WTC11 (cell line): ENCODE data around the gene LEFTY1.

Source experiments
- ATF1 ChIP-seq: sonication (generic); formaldehyde crosslinking; IDR thresholded peaks from 2 replicates; pipeline ENCODE4 v1.8.1; 2023; ENCODE audit warnings: mild to moderate bottlenecking, moderate library complexity, missing genetic modification reagents
- CREM ChIP-seq: sonication (generic); formaldehyde crosslinking; IDR thresholded peaks from 2 replicates; pipeline ENCODE4 v1.8.1; 2022; ENCODE audit warnings: mild to moderate bottlenecking, missing genetic modification reagents, moderate library complexity
- SP1 ChIP-seq: sonication (generic); formaldehyde crosslinking; conservative IDR thresholded peaks from 2 replicates; pipeline ENCODE4 v1.8.1; 2022; ENCODE audit warnings: missing genetic modification reagents
- TF ChIP-seq, protein P1 (sequence below): fragments of 200-600 bp; IDR thresholded peaks from 2 replicates; pipeline ENCODE4 v1.8.0; 2022; ENCODE audit warnings: antibody characterized with exemption

DNA sequence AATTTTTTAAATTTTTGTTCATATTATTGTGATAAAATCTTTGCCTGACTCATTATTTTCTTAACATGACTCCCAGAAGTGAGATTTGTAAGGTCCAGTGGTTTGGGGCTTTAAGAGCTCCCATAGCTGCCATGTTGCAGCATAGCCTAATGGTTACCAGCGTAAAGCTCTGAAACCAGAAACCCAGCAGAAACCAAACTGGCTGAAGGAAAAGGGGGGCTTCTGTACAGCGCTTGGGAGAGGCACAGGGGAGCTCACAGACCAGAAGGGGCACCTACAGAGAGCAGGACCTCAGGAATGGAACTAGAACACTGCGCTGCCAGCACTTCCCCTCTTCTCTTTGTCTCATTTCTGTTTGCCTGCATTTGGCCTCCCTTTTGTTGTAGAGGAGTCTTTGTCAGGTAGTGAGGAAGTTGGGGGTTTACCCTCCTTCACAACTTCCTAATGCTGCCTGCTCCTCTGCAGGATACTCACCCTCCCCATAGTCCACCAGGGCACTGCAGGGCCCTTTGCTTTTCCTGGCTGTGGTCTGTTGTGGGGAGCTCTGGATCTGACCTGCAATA lies 37.7 kb upstream of the LEFTY1 start:
- TF ChIP-seq CREM (CRISPR knock-in tag) = no peak
- TF ChIP-seq, protein P1, sequence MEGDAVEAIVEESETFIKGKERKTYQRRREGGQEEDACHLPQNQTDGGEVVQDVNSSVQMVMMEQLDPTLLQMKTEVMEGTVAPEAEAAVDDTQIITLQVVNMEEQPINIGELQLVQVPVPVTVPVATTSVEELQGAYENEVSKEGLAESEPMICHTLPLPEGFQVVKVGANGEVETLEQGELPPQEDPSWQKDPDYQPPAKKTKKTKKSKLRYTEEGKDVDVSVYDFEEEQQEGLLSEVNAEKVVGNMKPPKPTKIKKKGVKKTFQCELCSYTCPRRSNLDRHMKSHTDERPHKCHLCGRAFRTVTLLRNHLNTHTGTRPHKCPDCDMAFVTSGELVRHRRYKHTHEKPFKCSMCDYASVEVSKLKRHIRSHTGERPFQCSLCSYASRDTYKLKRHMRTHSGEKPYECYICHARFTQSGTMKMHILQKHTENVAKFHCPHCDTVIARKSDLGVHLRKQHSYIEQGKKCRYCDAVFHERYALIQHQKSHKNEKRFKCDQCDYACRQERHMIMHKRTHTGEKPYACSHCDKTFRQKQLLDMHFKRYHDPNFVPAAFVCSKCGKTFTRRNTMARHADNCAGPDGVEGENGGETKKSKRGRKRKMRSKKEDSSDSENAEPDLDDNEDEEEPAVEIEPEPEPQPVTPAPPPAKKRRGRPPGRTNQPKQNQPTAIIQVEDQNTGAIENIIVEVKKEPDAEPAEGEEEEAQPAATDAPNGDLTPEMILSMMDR = no peak
- TF ChIP-seq ATF1 (CRISPR knock-in tag) = no peak
- no peak for TF ChIP-seq SP1 (CRISPR knock-in tag)
